Erythroblast (primary cell): Measurements from ENCODE around the gene CACNA1C.

Source experiments
- GATA1 ChIP-seq: IDR thresholded peaks from 2 replicates; pipeline ENCODE4 v1.6.1; 2011; ENCODE audit warnings: low read depth, mild to moderate bottlenecking, control low read depth, low read length, moderate library complexity
- POLR2A ChIP-seq: IDR thresholded peaks from 2 replicates; pipeline ENCODE4 v1.6.1; 2011; ENCODE audit warnings: mild to moderate bottlenecking, low read length

DNA sequence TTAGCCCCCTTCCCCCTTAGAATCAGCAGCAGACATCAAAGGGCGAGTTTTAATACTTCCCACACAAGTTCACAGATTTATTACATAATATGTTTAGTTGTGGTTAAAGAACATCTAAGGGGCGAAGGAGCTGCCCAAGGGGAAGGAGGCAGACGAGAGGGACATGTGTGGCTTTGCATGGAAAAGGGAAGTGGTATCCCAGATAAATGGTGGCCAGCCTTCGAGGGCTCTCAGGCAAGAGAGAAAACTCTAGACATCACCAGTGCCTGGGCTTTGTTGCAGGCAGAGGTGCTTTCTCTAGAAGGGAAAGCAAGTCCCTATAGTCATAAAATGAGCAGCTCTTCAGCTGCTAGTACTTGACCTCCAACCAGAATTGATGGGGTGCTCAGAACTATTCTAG lies 121.2 kb downstream of the CACNA1C start:
- TF ChIP-seq POLR2A (no peak), GATA1 (no peak)
